K562 (cell line): Measurements from ENCODE around the gene C15orf62. TPM values are rescaled to one million over a fixed set of nuclear protein-coding genes. Genes with fewer than 3 reads are reported as not detected.

Experiments used
- BRF2 ChIP-seq: IDR thresholded peaks from 3 replicates; pipeline ENCODE4 v1.6.1; 2011; ENCODE audit warnings: borderline replicate concordance, mild to moderate bottlenecking; ENCODE audit not compliant: insufficient read length, insufficient read depth
- HMBOX1 ChIP-seq: sonication (generic); IDR thresholded peaks from 2 replicates; pipeline ENCODE4 v1.6.1; 2016
- KHSRP ChIP-seq: fragments of 450-650 bp; IDR thresholded peaks from 2 replicates; pipeline ENCODE4 v1.6.1; 2017
- MAFG ChIP-seq: fragments of 450-650 bp; conservative IDR thresholded peaks from 2 replicates; pipeline ENCODE4 v1.6.1; 2016; ENCODE audit warnings: missing genetic modification characterization, missing compliant biosample characterization
- MAFK ChIP-seq: IDR thresholded peaks from 2 replicates; pipeline ENCODE4 v1.6.1; 2011; ENCODE audit warnings: low read length, improper control_type of control experiment
- SAFB2 ChIP-seq: fragments of 200-400 bp; formaldehyde crosslinking; IDR thresholded peaks from 2 replicates; pipeline ENCODE4 v1.6.1; 2018; ENCODE audit warnings: borderline replicate concordance, low read length, low read depth, moderate library complexity; ENCODE audit not compliant: severe bottlenecking
- SRSF9 ChIP-seq: fragments of 200-400 bp; formaldehyde crosslinking; IDR thresholded peaks from 2 replicates; pipeline ENCODE4 v1.6.1; 2017; ENCODE audit warnings: low read depth, low read length, borderline replicate concordance
- TEAD4 ChIP-seq, 2 experiments: sonication (generic) in 1 of 2; formaldehyde crosslinking in 1 of 2; IDR thresholded peaks; 2 replicates each; pipeline versions ENCODE4 v1.6.1 to v1.8.0; 2012 to 2022; ENCODE audit warnings: borderline replicate concordance in 1 of 2, inconsistent platforms in 1 of 2, low read length in 1 of 2, mild to moderate bottlenecking in 1 of 2, missing genetic modification reagents in 1 of 2
- ZBTB17 ChIP-seq: fragments of 450-650 bp; formaldehyde crosslinking; IDR thresholded peaks from 2 replicates; pipeline ENCODE4 v1.4.0; 2020; ENCODE audit warnings: mild to moderate bottlenecking
- ZNF140 ChIP-seq: fragments of 250-450 bp; sonication (Bioruptor Pico); IDR thresholded peaks from 2 replicates; pipeline ENCODE4 v1.8.0; 2021; ENCODE audit warnings: moderate library complexity, mild to moderate bottlenecking, inconsistent platforms
- ZNF280A ChIP-seq: fragments of 450-650 bp; IDR thresholded peaks from 2 replicates; pipeline ENCODE4 v1.6.1; 2018; ENCODE audit warnings: mild to moderate bottlenecking, low read depth; ENCODE audit not compliant: partially characterized antibody
- ZZZ3 ChIP-seq: fragments of 450-650 bp; IDR thresholded peaks from 2 replicates; pipeline ENCODE4 v1.6.1; 2016; ENCODE audit warnings: antibody characterized with exemption, mild to moderate bottlenecking, moderate library complexity
- polyA plus RNA-seq, 8 experiments: library from polyadenylated mRNA; depleted of rRNA in 4 of 8; stranded (reverse) in 5 of 8; unstranded in 3 of 8; fragments of >200 nt; fragmentation: Nextera tagmentation in 2 of 8; fragmentation: Illumina TruSeq in 1 of 8; extraction: Ambion mirVana in 2 of 8; extraction: Trizol in 1 of 8; gene quantifications; 2 replicates each; pipeline versions ENCODE4 v1.2.1 to v1.2.3, GENCODE V29; 2011 to 2014; ENCODE audit warnings: inconsistent platforms in 1 of 8, missing spikeins in 1 of 8
- total RNA-seq, 7 experiments: library from RNA; depleted of rRNA in 6 of 7; stranded (reverse); fragments of >200 nt in 6 of 7; fragmentation: Illumina TruSeq in 2 of 7; extraction: Trizol in 2 of 7; gene quantifications; 2 replicates each; pipeline versions ENCODE4 v1.2.1 to v1.2.3, GENCODE V29; 2011 to 2021; ENCODE audit warnings: low replicate concordance in 1 of 7
- TF ChIP-seq, protein P1 (sequence below): fragments of 250-450 bp; sonication (Bioruptor Pico); IDR thresholded peaks from 2 replicates; pipeline ENCODE4 v1.5.0; 2021; ENCODE audit warnings: mild to moderate bottlenecking, borderline replicate concordance
- TF ChIP-seq, protein P2 (sequence below): sonication (generic); formaldehyde crosslinking; IDR thresholded peaks from 2 replicates; pipeline ENCODE4 v1.8.1; 2023; ENCODE audit warnings: mild to moderate bottlenecking, missing genetic modification reagents

C15orf62 gene
- total and polyA plus RNA-seq, 9 of the 15 experiments (the other 6 are each of a cell fraction or from before 2014, with no cell fraction given), result 0.01 to 0.76 (median 0.30) TPM; not detected in 1

DNA sequence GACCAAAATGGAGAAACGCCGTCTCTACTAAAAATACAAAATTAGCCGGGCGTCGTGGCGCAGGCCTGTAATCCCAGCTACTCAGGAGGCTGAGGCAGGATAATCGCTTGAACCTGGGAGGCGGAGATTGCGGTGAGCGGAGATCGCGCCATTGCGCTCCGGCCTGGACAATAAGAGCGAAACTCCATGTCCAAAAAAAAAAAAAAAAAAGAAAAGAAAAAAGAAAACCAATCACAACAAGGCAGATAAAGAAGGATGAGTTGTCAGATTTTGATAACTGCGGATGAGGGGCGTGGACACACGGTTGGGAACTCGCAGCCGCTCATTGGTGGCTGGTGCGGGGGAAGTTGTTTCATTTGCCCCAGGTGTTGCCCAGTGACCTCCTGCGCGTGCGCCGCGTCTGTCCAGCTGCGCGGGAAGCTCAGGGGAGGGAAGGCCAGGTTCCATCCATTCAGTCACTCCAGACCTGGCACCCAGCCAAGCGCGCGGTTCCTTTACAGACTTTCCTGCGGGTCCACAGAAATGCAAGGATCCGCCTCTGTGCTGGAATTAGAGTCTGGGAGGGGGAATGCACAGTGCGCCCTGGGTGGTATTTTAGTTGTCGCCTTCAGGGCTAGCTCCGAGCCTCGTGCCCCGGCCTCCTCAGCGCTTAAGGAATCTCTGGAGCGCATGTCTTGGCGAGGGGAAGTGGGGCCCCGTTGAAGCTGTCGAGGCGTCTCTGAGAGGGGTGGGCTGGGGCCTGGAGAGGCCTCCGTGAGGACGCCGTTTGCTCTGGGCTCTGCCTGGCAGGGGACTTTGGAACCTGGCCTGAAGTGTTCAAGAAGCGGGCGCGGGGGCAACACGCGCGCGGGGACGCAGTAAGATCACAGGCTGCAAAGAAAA, 6.6 kb upstream of the C15orf62 start (continued):
- TF ChIP-seq, protein P1, sequence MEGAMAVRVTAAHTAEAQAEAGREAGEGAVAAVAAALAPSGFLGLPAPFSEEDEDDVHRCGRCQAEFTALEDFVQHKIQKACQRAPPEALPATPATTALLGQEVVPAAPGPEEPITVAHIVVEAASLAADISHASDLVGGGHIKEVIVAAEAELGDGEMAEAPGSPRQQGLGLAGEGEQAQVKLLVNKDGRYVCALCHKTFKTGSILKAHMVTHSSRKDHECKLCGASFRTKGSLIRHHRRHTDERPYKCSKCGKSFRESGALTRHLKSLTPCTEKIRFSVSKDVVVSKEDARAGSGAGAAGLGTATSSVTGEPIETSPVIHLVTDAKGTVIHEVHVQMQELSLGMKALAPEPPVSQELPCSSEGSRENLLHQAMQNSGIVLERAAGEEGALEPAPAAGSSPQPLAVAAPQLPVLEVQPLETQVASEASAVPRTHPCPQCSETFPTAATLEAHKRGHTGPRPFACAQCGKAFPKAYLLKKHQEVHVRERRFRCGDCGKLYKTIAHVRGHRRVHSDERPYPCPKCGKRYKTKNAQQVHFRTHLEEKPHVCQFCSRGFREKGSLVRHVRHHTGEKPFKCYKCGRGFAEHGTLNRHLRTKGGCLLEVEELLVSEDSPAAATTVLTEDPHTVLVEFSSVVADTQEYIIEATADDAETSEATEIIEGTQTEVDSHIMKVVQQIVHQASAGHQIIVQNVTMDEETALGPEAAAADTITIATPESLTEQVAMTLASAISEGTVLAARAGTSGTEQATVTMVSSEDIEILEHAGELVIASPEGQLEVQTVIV (CRISPR knock-in tag), result no peak
- TF ChIP-seq MAFG, result 0 out of 2 replicates have a peak, but pooled peaks have one; percentile 6
- no peak for TF ChIP-seq SAFB2
- no peak for TF ChIP-seq ZNF280A
- TF ChIP-seq, protein P2, sequence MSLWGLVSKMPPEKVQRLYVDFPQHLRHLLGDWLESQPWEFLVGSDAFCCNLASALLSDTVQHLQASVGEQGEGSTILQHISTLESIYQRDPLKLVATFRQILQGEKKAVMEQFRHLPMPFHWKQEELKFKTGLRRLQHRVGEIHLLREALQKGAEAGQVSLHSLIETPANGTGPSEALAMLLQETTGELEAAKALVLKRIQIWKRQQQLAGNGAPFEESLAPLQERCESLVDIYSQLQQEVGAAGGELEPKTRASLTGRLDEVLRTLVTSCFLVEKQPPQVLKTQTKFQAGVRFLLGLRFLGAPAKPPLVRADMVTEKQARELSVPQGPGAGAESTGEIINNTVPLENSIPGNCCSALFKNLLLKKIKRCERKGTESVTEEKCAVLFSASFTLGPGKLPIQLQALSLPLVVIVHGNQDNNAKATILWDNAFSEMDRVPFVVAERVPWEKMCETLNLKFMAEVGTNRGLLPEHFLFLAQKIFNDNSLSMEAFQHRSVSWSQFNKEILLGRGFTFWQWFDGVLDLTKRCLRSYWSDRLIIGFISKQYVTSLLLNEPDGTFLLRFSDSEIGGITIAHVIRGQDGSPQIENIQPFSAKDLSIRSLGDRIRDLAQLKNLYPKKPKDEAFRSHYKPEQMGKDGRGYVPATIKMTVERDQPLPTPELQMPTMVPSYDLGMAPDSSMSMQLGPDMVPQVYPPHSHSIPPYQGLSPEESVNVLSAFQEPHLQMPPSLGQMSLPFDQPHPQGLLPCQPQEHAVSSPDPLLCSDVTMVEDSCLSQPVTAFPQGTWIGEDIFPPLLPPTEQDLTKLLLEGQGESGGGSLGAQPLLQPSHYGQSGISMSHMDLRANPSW (CRISPR knock-in tag), result no peak
- no peak for TF ChIP-seq ZNF140 (CRISPR knock-in tag)
- TF ChIP-seq SRSF9, result no peak
- no peak for TF ChIP-seq KHSRP
- peak; percentile 43 for TF ChIP-seq TEAD4 (IDR thresholded peaks at IDR 0.05; ENCODE audit: low read length)
- peak; percentile 93; the same call in 1 of the 2 replicates for TF ChIP-seq TEAD4 (CRISPR knock-in tag; IDR thresholded peaks at IDR 0.05; ENCODE audit: borderline replicate concordance)
- TF ChIP-seq HMBOX1, result no peak
- no peak for TF ChIP-seq ZZZ3
- no peak for TF ChIP-seq MAFK
- no peak for TF ChIP-seq ZBTB17
- no peak for TF ChIP-seq BRF2
